Ishikawa (cell line): Measurements from ENCODE around the gene CNIH1.

Experiments
- CEBPB ChIP-seq: IDR thresholded peaks from 2 replicates; pipeline ENCODE4 v1.6.1; 2012
- CREB1 ChIP-seq: IDR thresholded peaks from 2 replicates; pipeline ENCODE4 v1.6.1; 2012; ENCODE audit warnings: low read depth
- EGR1 ChIP-seq: IDR thresholded peaks from 2 replicates; pipeline ENCODE4 v1.6.1; 2012
- EP300 ChIP-seq: IDR thresholded peaks from 2 replicates; pipeline ENCODE4 v1.6.1; 2012; ENCODE audit warnings: borderline replicate concordance
- FOXM1 ChIP-seq: IDR thresholded peaks from 2 replicates; pipeline ENCODE4 v1.6.1; 2012; ENCODE audit warnings: low read depth, borderline replicate concordance
- MAX ChIP-seq: IDR thresholded peaks from 2 replicates; pipeline ENCODE4 v1.6.1; 2012
- NFIC ChIP-seq: IDR thresholded peaks from 2 replicates; pipeline ENCODE4 v1.6.1; 2012
- RAD21 ChIP-seq: IDR thresholded peaks from 2 replicates; pipeline ENCODE4 v1.6.1; 2012; ENCODE audit warnings: low read depth
- TAF1 ChIP-seq: IDR thresholded peaks from 2 replicates; pipeline ENCODE4 v1.6.1; 2012; ENCODE audit warnings: low read depth, mild to moderate bottlenecking
- TCF12 ChIP-seq: IDR thresholded peaks from 2 replicates; pipeline ENCODE4 v1.6.1; 2012; ENCODE audit warnings: low read depth
- TEAD4 ChIP-seq: IDR thresholded peaks from 2 replicates; pipeline ENCODE4 v1.6.1; 2012
- YY1 ChIP-seq: IDR thresholded peaks from 2 replicates; pipeline ENCODE4 v1.6.1; 2012; ENCODE audit warnings: low read depth
- ZBTB7A ChIP-seq: IDR thresholded peaks from 2 replicates; pipeline ENCODE4 v1.6.1; 2012; ENCODE audit warnings: low read depth
- TF ChIP-seq, protein P1 (sequence below): IDR thresholded peaks from 2 replicates; pipeline ENCODE4 v1.6.1; 2012
- TF ChIP-seq, protein P2 (sequence below): IDR thresholded peaks from 2 replicates; pipeline ENCODE4 v1.6.1; 2012; ENCODE audit warnings: low read depth, mild to moderate bottlenecking

Gene CNIH1

GRCh38 chr14:54440873-54441868, at the start of gene CNIH1:
Gene CNIH1 (minus strand): TSS chr14:54441374. CDS start chr14:54441327, 47 bp downstream.
- TF ChIP-seq YY1 (peak; percentile 85), FOXM1 (no peak), MAX (peak; percentile 82), EGR1 (no peak), TCF12 (no peak; the same call in 1 of the 2 replicates), CREB1 (no peak), TAF1 (peak; percentile 55; the same call in 1 of the 2 replicates), CEBPB (no peak), ZBTB7A (no peak), EP300 (no peak)
- TF ChIP-seq, protein P1, sequence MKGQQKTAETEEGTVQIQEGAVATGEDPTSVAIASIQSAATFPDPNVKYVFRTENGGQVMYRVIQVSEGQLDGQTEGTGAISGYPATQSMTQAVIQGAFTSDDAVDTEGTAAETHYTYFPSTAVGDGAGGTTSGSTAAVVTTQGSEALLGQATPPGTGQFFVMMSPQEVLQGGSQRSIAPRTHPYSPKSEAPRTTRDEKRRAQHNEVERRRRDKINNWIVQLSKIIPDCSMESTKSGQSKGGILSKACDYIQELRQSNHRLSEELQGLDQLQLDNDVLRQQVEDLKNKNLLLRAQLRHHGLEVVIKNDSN, result no peak
- TF ChIP-seq, protein P2, sequence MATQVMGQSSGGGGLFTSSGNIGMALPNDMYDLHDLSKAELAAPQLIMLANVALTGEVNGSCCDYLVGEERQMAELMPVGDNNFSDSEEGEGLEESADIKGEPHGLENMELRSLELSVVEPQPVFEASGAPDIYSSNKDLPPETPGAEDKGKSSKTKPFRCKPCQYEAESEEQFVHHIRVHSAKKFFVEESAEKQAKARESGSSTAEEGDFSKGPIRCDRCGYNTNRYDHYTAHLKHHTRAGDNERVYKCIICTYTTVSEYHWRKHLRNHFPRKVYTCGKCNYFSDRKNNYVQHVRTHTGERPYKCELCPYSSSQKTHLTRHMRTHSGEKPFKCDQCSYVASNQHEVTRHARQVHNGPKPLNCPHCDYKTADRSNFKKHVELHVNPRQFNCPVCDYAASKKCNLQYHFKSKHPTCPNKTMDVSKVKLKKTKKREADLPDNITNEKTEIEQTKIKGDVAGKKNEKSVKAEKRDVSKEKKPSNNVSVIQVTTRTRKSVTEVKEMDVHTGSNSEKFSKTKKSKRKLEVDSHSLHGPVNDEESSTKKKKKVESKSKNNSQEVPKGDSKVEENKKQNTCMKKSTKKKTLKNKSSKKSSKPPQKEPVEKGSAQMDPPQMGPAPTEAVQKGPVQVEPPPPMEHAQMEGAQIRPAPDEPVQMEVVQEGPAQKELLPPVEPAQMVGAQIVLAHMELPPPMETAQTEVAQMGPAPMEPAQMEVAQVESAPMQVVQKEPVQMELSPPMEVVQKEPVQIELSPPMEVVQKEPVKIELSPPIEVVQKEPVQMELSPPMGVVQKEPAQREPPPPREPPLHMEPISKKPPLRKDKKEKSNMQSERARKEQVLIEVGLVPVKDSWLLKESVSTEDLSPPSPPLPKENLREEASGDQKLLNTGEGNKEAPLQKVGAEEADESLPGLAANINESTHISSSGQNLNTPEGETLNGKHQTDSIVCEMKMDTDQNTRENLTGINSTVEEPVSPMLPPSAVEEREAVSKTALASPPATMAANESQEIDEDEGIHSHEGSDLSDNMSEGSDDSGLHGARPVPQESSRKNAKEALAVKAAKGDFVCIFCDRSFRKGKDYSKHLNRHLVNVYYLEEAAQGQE, result no peak

- TF ChIP-seq FOXM1 (no peak), TEAD4 (no peak), CREB1 (no peak), RAD21 (no peak), TCF12 (no peak), YY1 (no peak), EGR1 (no peak), TAF1 (no peak), CEBPB (no peak)
- TF ChIP-seq, protein P2, result no peak
Measured at GRCh38 chr14:54490445-54491175, 49.4 kb upstream of the CNIH1 start.

GRCh38 chr14:54489731-54490444, 48.7 kb upstream of the CNIH1 start:
- no peak for TF ChIP-seq EGR1
- TF ChIP-seq RAD21, result no peak
- TF ChIP-seq, protein P1, result no peak
- TF ChIP-seq YY1, result no peak
- no peak for TF ChIP-seq EP300
- no peak for TF ChIP-seq TAF1
- no peak for TF ChIP-seq NFIC
- no peak for TF ChIP-seq CREB1
- no peak for TF ChIP-seq ZBTB7A
- TF ChIP-seq MAX, result no peak
- no peak for TF ChIP-seq TCF12
- TF ChIP-seq, protein P2, result no peak
- TF ChIP-seq FOXM1, result no peak
- TF ChIP-seq CEBPB, result no peak
